GM18909 (cell line): ENCODE data around the gene CYB561A3.

Source experiments
- ATAC-seq: cut with Tn5 transposase; IDR thresholded peaks from one replicate; pipeline ENCODE4 v1.9.1; 2021; ENCODE audit warnings: mild to moderate bottlenecking; ENCODE audit not compliant: unreplicated experiment, poor library complexity

CYB561A3 gene

GRCh38 chr11:61345954-61346843 lies 15.5 kb downstream of the CYB561A3 start:
- no peak for ATAC-seq

GRCh38 chr11:61345170-61345610 lies 16.5 kb downstream of the CYB561A3 start:
- ATAC-seq, result no peak

- ATAC-seq, result no peak
Observed at GRCh38 chr11:61343792-61344745, 17.6 kb downstream of the CYB561A3 start.

GRCh38 chr11:61342207-61342803 lies 19.4 kb downstream of the CYB561A3 start:
- no peak for ATAC-seq

- no peak for ATAC-seq
Observed at GRCh38 chr11:61341706-61342105, 20.0 kb downstream of the CYB561A3 start.

GRCh38 chr11:61340979-61341378 lies 20.7 kb downstream of the CYB561A3 start:
- ATAC-seq, result no peak

GRCh38 chr11:61339490-61339878 lies 22.2 kb downstream of the CYB561A3 start:
- no peak for ATAC-seq

- no peak for ATAC-seq
Observed at GRCh38 chr11:61338783-61339489, 22.7 kb downstream of the CYB561A3 start.

- no peak for ATAC-seq
Observed at GRCh38 chr11:61337706-61338470, 23.8 kb downstream of the CYB561A3 start.

GRCh38 chr11:61336171-61336935 lies 25.3 kb downstream of the CYB561A3 start:
- ATAC-seq, result peak; percentile 61

- no peak for ATAC-seq
Observed at GRCh38 chr11:61335355-61335710, 26.3 kb downstream of the CYB561A3 start.

GRCh38 chr11:61334434-61335354 lies 27.0 kb downstream of the CYB561A3 start:
- no peak for ATAC-seq

GRCh38 chr11:61333550-61334433 lies 27.9 kb downstream of the CYB561A3 start:
- no peak for ATAC-seq

GRCh38 chr11:61332797-61333549 lies 28.7 kb downstream of the CYB561A3 start, which contains the start of the genes DDB1 and TKFC:
TSS of gene DDB1 (minus strand) at chr11:61333105. CDS start at chr11:61332968, 137 bp downstream.
TSS of gene TKFC (plus strand) at chr11:61333228. CDS start at chr11:61334729, 1,501 bp downstream.
- peak; percentile 84 for ATAC-seq

GRCh38 chr11:61332281-61332796 lies 29.3 kb downstream of the CYB561A3 start:
- ATAC-seq, result peak; percentile 4
